IMR-90 (cell line): ENCODE results near the gene ADGRF3. TPM values are rescaled to one million over a fixed set of nuclear protein-coding genes. Genes with fewer than 3 reads are reported as not detected.

Experiments
- ATAC-seq: fragments of 200-7000 bp; cut with Tn5 transposase; 2 replicates; pipeline ENCODE4 v1.9.1; 2020; ENCODE audit warnings: low read depth, mild to moderate bottlenecking, moderate library complexity
- BruUV-seq: library from RNA; stranded (reverse); fragments of 400-500 nt; replicated peaks from 2 replicates; lab custom pipeline; 2021; lab: Mats Ljungman, UMichigan
- CTCF ChIA-PET: fragments of 300-600 bp; formaldehyde crosslinking; extraction: SDS; loops from one replicate; lab custom pipeline; 2021; ENCODE audit warnings: antibody characterized with exemption; lab: Yijun Ruan, JAX
- POLR2A ChIA-PET: fragments of 300-600 bp; sonication (Branson Sonifier 250); formaldehyde crosslinking; loops from one replicate; lab custom pipeline; 2022; ENCODE audit warnings: antibody characterized with exemption; ENCODE audit not compliant: unreplicated experiment; lab: Charles Lee
- DNase-seq: peaks from one replicate; pipeline ENCODE4 v3.0.0; 2013
- H2AFZ ChIP-seq: replicated peaks from 2 replicates; pipeline ENCODE3; 2013; ENCODE audit warnings: low read length, mild to moderate bottlenecking; ENCODE audit not compliant: poor library complexity
- H2AK5ac ChIP-seq: 2 replicates; pipeline ENCODE4 v1.6.1; 2013; ENCODE audit warnings: low read depth, low read length, inconsistent platforms
- H2AK9ac ChIP-seq: replicated peaks from 2 replicates; pipeline ENCODE3; 2013; ENCODE audit warnings: mild to moderate bottlenecking, low read depth, low read length, moderate library complexity; ENCODE audit not compliant: poor library complexity
- H2BK120ac ChIP-seq: 2 replicates; pipeline ENCODE4 v1.6.1; 2013; ENCODE audit warnings: low read depth, low read length, inconsistent platforms
- H2BK15ac ChIP-seq: 3 replicates; pipeline ENCODE4 v1.6.1; 2013; ENCODE audit warnings: low read depth, low read length, inconsistent platforms
- H2BK20ac ChIP-seq: 2 replicates; pipeline ENCODE4 v1.6.1; 2013; ENCODE audit warnings: low read depth, mild to moderate bottlenecking, inconsistent platforms, low read length, moderate library complexity
- H2BK5ac ChIP-seq: 2 replicates; pipeline ENCODE4 v1.6.1; 2013; ENCODE audit warnings: mild to moderate bottlenecking, low read depth, low read length, inconsistent platforms; ENCODE audit not compliant: poor library complexity, severe bottlenecking
- H3K14ac ChIP-seq: replicated peaks from 2 replicates; pipeline ENCODE4 v1.6.1; 2013; ENCODE audit warnings: low read depth, low read length, inconsistent platforms
- H3K18ac ChIP-seq: 2 replicates; pipeline ENCODE4 v1.6.1; 2013; ENCODE audit warnings: low read depth, low read length, control low read depth
- H3K23ac ChIP-seq: 2 replicates; pipeline ENCODE4 v1.6.1; 2013; ENCODE audit warnings: low read depth, low read length, inconsistent platforms
- H3K27ac ChIP-seq: 2 replicates; pipeline ENCODE4 v1.5.1; 2013; ENCODE audit warnings: mild to moderate bottlenecking, control low read depth, low read length; ENCODE audit not compliant: insufficient read depth
- H3K27me3 ChIP-seq: 2 replicates; pipeline ENCODE4 v1.6.1; 2013; ENCODE audit warnings: low read length; ENCODE audit not compliant: control insufficient read depth, insufficient read depth
- H3K36me3 ChIP-seq: 2 replicates; pipeline ENCODE4 v1.6.1; 2013; ENCODE audit warnings: low read length, mixed read lengths; ENCODE audit not compliant: control insufficient read depth, insufficient read depth
- H3K4ac ChIP-seq: 2 replicates; pipeline ENCODE4 v1.6.1; 2013; ENCODE audit warnings: low read depth, low read length, inconsistent platforms
- H3K4me1 ChIP-seq: 2 replicates; pipeline ENCODE4 v1.6.1; 2013; ENCODE audit warnings: low read length, mixed read lengths; ENCODE audit not compliant: control insufficient read depth, insufficient read depth
- H3K4me2 ChIP-seq: 2 replicates; pipeline ENCODE4 v1.6.1; 2013; ENCODE audit warnings: low read depth, mild to moderate bottlenecking, control low read depth, low read length, moderate library complexity
- H3K4me3 ChIP-seq: 2 replicates; pipeline ENCODE4 v1.5.1; 2013; ENCODE audit warnings: low read depth, mild to moderate bottlenecking, control low read depth, low read length, moderate library complexity; ENCODE audit not compliant: insufficient read depth
- H3K56ac ChIP-seq: 2 replicates; pipeline ENCODE4 v1.6.1; 2013; ENCODE audit warnings: low read length, inconsistent platforms; ENCODE audit not compliant: insufficient read depth; ENCODE audit errors: extremely low read depth
- H3K79me1 ChIP-seq, 2 experiments: 2 replicates each; pipeline ENCODE4 v1.6.1; 2013; ENCODE audit warnings: low read length in 2 of 2, inconsistent platforms in 1 of 2, low read depth in 1 of 2
- H3K9ac ChIP-seq: 2 replicates; pipeline ENCODE4 v1.6.1; 2013; ENCODE audit warnings: low read depth, low read length, control low read depth
- H3K9me1 ChIP-seq: 2 replicates; pipeline ENCODE4 v1.6.1; 2013; ENCODE audit warnings: low read length, inconsistent platforms; ENCODE audit not compliant: insufficient read depth
- H3K9me3 ChIP-seq: 2 replicates; pipeline ENCODE4 v1.6.1; 2013; ENCODE audit warnings: low read length; ENCODE audit not compliant: control insufficient read depth, insufficient read depth
- H4K20me1 ChIP-seq: 2 replicates; pipeline ENCODE4 v1.6.1; 2013; ENCODE audit warnings: low read length, inconsistent platforms; ENCODE audit not compliant: insufficient read depth
- H4K5ac ChIP-seq: 2 replicates; pipeline ENCODE4 v1.6.1; 2013; ENCODE audit warnings: mild to moderate bottlenecking, low read depth, low read length, control low read depth
- H4K8ac ChIP-seq, 2 experiments: 2 replicates each; pipeline ENCODE4 v1.6.1; 2013; ENCODE audit warnings: low read depth in 2 of 2, low read length in 2 of 2, control low read depth in 1 of 2, inconsistent platforms in 1 of 2
- H4K91ac ChIP-seq: 2 replicates; pipeline ENCODE4 v1.6.1; 2013; ENCODE audit warnings: low read depth, low read length, inconsistent platforms; ENCODE audit not compliant: insufficient read depth
- BHLHE40 ChIP-seq: fragments of 150-350 bp; IDR thresholded peaks from 2 replicates; pipeline ENCODE4 v1.6.1; 2016; ENCODE audit warnings: mild to moderate bottlenecking, low read depth, low read length
- CEBPB ChIP-seq: IDR thresholded peaks from 2 replicates; pipeline ENCODE4 v1.6.1; 2012; ENCODE audit warnings: low read depth, low read length, improper control_type of control experiment
- CHD1 ChIP-seq: IDR thresholded peaks from 2 replicates; pipeline ENCODE4 v1.6.1; 2012; ENCODE audit warnings: low read depth, low read length, improper control_type of control experiment
- FOS ChIP-seq: fragments of 150-350 bp; IDR thresholded peaks from 2 replicates; pipeline ENCODE4 v1.6.1; 2016; ENCODE audit warnings: low read depth, low read length
- MAZ ChIP-seq: IDR thresholded peaks from 2 replicates; pipeline ENCODE4 v1.6.1; 2012; ENCODE audit warnings: low read depth, mild to moderate bottlenecking, low read length, improper control_type of control experiment, moderate library complexity, borderline replicate concordance
- NFE2L2 ChIP-seq: fragments of 150-350 bp; IDR thresholded peaks from 2 replicates; pipeline ENCODE4 v1.6.1; 2016; ENCODE audit warnings: low read depth, mild to moderate bottlenecking, low read length
- POLR2A ChIP-seq: IDR thresholded peaks from 2 replicates; pipeline ENCODE4 v1.6.1; 2012; ENCODE audit warnings: mild to moderate bottlenecking, low read depth, low read length
- RCOR1 ChIP-seq: IDR thresholded peaks from 2 replicates; pipeline ENCODE4 v1.6.1; 2012; ENCODE audit warnings: mild to moderate bottlenecking, low read length, improper control_type of control experiment; ENCODE audit not compliant: insufficient replicate concordance
- RFX5 ChIP-seq: IDR thresholded peaks from 2 replicates; pipeline ENCODE4 v1.8.0; 2012; ENCODE audit warnings: low read depth, mild to moderate bottlenecking, low read length, moderate library complexity
- SMC3 ChIP-seq: fragments of 150-350 bp; IDR thresholded peaks from 2 replicates; pipeline ENCODE4 v1.6.1; 2016; ENCODE audit warnings: low read depth, mild to moderate bottlenecking, antibody characterized with exemption, low read length, moderate library complexity
- WGBS, 2 experiments: methylation state at CpG; one replicate each; pipeline versions ENCODE4 v1.1.5 to v1.1.7; 2013; ENCODE audit warnings: missing lambda C conversion rate in 2 of 2; ENCODE audit not compliant: insufficient read length in 1 of 2; ENCODE audit errors: extremely low coverage in 2 of 2; 5-methylcytosine and 5-hydroxymethylcytosine counted together
- dilution Hi-C: fragments of 300-500 bp; cut with HindIII; formaldehyde crosslinking; loops from one replicate; pipeline ENCODE4 v1.14.3; 2018; ENCODE audit warnings: low sequenced_read_pairs; ENCODE audit not compliant: unreplicated experiment
- in situ Hi-C: fragments of 300-500 bp; cut with MboI; formaldehyde crosslinking; loops from 3 replicates; pipeline ENCODE4 v1.14.3; 2019; ENCODE audit warnings: low sequenced_read_pairs, inconsistent platforms, mixed read lengths
- intact Hi-C: fragments of 100-400 bp; cut with micrococcal nuclease; formaldehyde crosslinking; loops from 2 replicates; pipeline ENCODE4 v1.10.0; 2022
- polyA plus RNA-seq, 3 experiments: library from polyadenylated mRNA; depleted of rRNA; stranded (reverse); fragments of >200 nt; gene quantifications; 2 replicates each; pipeline ENCODE4 v1.2.3, GENCODE V29; 2012; ENCODE audit warnings: low replicate concordance in 1 of 3
- total RNA-seq: library from RNA; depleted of rRNA; stranded (reverse); fragments of >200 nt; gene quantifications from 2 replicates; pipeline ENCODE4 v1.2.3, GENCODE V29; 2012

Gene ADGRF3
- total and polyA plus RNA-seq, 2 of the 4 experiments (the other 2 are of a cell fraction): 0.15 TPM; not detected in 1

DNA sequence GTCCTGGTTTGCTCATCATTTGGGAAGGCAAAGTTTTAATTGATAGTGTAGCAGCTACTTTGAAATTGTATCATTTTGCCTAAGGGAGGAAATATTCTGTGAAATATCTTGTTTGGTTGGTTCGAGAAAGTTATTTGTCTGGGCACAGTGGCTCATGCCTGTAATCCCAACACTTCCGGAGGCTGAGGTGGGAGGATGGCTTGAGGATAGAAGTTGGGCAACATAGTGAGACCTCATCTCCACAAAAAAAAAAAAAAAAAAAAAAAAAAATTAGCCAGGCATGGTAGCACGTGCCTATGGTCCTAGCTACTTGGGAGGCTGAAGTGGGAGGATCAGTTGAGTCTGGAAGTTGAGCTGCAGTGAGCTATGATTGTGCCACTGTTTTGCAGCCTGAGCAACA is 3.1 kb upstream of the ADGRF3 start:
- ChIA-PET POLR2A (interaction anchor here (0.6 kb wide), 1 partner anchor 14 kb away, joined by 18 read pairs; no protein-coding TSS in a partner anchor), CTCF (interaction anchor here (0.7 kb wide), 1 partner anchor 98 kb away, joined by 7 read pairs; no protein-coding TSS in a partner anchor)
- Histone ChIP-seq H3K27me3 (no peaks in the 10 kb centered on the region), H2AFZ (no peak overlapping the region), H3K4me2 (no peak overlapping the region), H3K18ac (no peak overlapping the region), H3K4me1 (peaks cover 2% of the 10 kb centered on the region), H3K27ac (no peak overlapping the region), H3K9me1 (peaks cover 2% of the 10 kb centered on the region; the same call in 1 of the 2 replicates), H2AK5ac (no peak overlapping the region), H3K4ac (no peak overlapping the region), H3K79me1 (peaks cover 24 to 63% of the 10 kb centered on the region in 2 experiments; a peak in 3 of 4 replicates), H3K4me3 (no peak overlapping the region), H4K8ac (no peak overlapping the region), H2BK120ac (no peak overlapping the region), H2BK5ac (no peak overlapping the region), H3K23ac (no peak overlapping the region), H2BK20ac (no peak overlapping the region), H2BK15ac (no peak overlapping the region), H3K56ac (no peak overlapping the region), H4K91ac (no peak overlapping the region), H4K20me1 (peaks cover 14% of the 10 kb centered on the region), H2AK9ac (no peak overlapping the region), H3K14ac (no peak overlapping the region), H4K5ac (no peak overlapping the region), H3K9ac (no peak overlapping the region), H3K36me3 (no peaks in the 10 kb centered on the region), H3K9me3 (no peaks in the 10 kb centered on the region)
- DNase-seq (no peak), ATAC-seq (no peak)
- dilution Hi-C loops (no loop called here), intact Hi-C loops (loop anchor here (5.0 to 10.0 kb wide), 4 partner anchors 107 to 395 kb away; partner anchors contain the start of genes HADHA and HADHB), in situ Hi-C loops (loop anchor here (25.0 kb wide), 1 partner anchor 387 kb away; no protein-coding TSS in a partner anchor)
- TF ChIP-seq CEBPB (no peak), MAZ (no peak), BHLHE40 (no peak), RCOR1 (no peak), POLR2A (no peak), SMC3 (no peak), RFX5 (no peak), NFE2L2 (no peak), CHD1 (no peak), FOS (no peak)
- BruUV-seq: no TSS peak
- WGBS, 2 experiments: no CpG with 5 or more reads among the region's 3 CpGs
